ENCODE data around the gene OR2B2.

DNA sequence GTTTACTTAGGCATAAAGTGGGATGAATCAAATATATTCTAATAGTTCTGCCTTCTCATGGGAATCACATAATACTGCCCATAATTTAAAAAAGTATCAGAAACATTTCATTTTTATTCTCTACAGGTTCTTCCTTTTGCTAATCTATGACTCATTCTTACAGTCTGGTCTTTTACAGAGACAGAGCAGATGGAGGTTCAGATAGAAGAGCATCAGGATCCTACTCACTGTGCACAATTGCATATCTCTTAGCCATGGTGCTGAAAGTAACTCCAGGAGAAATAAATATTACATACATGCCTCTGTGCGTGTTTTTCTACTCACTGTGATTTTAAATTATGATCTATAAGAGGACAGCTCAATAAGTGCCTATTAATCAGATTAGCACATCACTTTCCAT lies 28.6 kb upstream of the OR2B2 start:
- TF ChIP-seq, protein P1, sequence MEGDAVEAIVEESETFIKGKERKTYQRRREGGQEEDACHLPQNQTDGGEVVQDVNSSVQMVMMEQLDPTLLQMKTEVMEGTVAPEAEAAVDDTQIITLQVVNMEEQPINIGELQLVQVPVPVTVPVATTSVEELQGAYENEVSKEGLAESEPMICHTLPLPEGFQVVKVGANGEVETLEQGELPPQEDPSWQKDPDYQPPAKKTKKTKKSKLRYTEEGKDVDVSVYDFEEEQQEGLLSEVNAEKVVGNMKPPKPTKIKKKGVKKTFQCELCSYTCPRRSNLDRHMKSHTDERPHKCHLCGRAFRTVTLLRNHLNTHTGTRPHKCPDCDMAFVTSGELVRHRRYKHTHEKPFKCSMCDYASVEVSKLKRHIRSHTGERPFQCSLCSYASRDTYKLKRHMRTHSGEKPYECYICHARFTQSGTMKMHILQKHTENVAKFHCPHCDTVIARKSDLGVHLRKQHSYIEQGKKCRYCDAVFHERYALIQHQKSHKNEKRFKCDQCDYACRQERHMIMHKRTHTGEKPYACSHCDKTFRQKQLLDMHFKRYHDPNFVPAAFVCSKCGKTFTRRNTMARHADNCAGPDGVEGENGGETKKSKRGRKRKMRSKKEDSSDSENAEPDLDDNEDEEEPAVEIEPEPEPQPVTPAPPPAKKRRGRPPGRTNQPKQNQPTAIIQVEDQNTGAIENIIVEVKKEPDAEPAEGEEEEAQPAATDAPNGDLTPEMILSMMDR (IDR thresholded peaks at IDR 0.05; ENCODE audit: low read length): no peak
- TF ChIP-seq EZH2 (IDR thresholded peaks at IDR 0.05; ENCODE audit: borderline replicate concordance, low read length): no peak
